NB4 (cell line): ENCODE results near the gene TMEM184B.
"Not testable (repeated sequence)": the region's sequence is repeated elsewhere in the genome, so short reads cannot be mapped to it uniquely, and the experiment has no call there.

ENCODE experiments used
- DNase-seq: peaks from one replicate; pipeline ENCODE4 v3.0.0; 2010; ENCODE audit warnings: low read depth
- H3K4me3 ChIP-seq: one replicate; pipeline ENCODE4 v1.5.1; 2011; ENCODE audit warnings: mild to moderate bottlenecking, low read depth, low read length, moderate library complexity
- MYC ChIP-seq: IDR thresholded peaks from 2 replicates; pipeline ENCODE4 v1.6.1; 2011; ENCODE audit warnings: low read depth, low read length
- POLR2A ChIP-seq: IDR thresholded peaks from 2 replicates; pipeline ENCODE4 v1.6.1; 2011; ENCODE audit warnings: mild to moderate bottlenecking; ENCODE audit not compliant: insufficient read length; ENCODE audit errors: extremely low read depth
- TF ChIP-seq, protein P1 (sequence below): IDR thresholded peaks from one replicate; pipeline ENCODE4 v1.5.1; 2012; ENCODE audit warnings: low read depth, low read length
- TF ChIP-seq, protein P2 (sequence below): IDR thresholded peaks from 2 replicates; pipeline ENCODE4 v1.6.1; 2011; ENCODE audit warnings: low read depth, low read length

TMEM184B gene

DNA sequence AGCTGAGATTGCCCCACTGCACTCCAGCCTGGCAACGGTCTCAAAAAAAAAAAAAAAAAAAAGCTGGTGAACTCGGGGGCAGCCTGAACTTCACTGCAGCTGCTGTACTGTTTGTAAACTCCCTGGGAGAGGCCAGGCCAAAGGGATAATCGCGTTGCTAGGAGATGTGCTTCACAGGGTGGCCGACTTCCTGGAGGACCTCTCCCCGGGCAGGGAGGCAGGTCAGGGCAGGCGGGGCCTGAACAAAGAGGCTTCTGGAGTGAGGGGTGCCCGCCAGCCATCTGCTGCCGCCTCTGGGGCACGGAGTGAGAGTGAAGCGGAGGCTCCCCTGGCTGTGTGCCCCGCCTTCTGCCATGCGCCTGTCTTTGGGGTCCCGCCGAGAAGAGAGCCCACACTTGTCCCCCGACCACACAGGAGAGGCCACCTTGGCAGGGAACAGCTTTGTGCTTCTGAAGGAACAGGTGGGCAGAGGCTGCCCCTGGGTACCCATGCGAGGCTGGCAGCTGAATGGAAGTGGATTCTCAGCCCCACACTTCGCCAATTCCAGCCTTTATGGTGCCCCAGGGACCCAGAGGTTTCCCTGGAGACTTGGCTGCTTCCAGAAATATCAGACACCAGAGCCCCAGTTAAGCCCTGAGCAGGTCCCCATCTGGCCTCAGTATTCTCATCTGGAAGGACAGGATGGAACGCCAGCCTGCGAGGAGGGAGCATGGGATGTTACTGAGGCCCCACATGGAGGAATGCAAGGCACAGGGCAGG lies 29.6 kb downstream of the TMEM184B start:
- TF ChIP-seq MYC = no peak
- TF ChIP-seq, protein P1, sequence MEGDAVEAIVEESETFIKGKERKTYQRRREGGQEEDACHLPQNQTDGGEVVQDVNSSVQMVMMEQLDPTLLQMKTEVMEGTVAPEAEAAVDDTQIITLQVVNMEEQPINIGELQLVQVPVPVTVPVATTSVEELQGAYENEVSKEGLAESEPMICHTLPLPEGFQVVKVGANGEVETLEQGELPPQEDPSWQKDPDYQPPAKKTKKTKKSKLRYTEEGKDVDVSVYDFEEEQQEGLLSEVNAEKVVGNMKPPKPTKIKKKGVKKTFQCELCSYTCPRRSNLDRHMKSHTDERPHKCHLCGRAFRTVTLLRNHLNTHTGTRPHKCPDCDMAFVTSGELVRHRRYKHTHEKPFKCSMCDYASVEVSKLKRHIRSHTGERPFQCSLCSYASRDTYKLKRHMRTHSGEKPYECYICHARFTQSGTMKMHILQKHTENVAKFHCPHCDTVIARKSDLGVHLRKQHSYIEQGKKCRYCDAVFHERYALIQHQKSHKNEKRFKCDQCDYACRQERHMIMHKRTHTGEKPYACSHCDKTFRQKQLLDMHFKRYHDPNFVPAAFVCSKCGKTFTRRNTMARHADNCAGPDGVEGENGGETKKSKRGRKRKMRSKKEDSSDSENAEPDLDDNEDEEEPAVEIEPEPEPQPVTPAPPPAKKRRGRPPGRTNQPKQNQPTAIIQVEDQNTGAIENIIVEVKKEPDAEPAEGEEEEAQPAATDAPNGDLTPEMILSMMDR = no peak
- TF ChIP-seq POLR2A = no peak
- TF ChIP-seq, protein P2, sequence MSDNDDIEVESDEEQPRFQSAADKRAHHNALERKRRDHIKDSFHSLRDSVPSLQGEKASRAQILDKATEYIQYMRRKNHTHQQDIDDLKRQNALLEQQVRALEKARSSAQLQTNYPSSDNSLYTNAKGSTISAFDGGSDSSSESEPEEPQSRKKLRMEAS = no peak
- DNase-seq = no peak
- H3K4me3 ChIP-seq = no peak overlapping the region

DNA sequence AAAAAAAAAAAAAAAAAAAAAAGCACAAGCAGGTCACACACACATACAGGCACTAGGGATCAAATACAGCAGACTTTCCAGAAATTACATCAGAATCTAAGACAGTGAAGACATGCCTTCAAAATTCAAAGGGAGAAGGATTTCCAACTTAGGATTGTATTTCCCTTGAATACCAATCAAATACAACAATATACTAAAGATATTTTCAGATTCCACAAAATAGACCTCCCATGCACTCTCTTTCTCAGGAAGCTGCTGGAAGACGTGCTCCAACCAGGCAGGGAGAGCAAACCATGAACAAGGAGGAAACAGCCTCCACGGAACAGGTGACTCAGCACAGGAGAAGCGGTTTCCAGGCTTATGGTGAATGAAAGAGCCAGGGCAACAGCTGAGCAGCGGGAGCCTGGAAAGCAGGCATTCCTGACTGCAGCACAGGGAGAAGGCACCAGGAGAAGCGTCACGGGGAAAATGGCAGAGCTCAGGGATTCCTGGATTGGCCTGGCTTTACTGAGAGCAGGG lies 32.0 kb downstream of the TMEM184B start:
- no peak for DNase-seq
- TF ChIP-seq, protein P1 = no peak
- no peak for TF ChIP-seq POLR2A
- TF ChIP-seq, protein P2 = no peak
- TF ChIP-seq MYC = no peak
- no peak overlapping the region for H3K4me3 ChIP-seq

DNA sequence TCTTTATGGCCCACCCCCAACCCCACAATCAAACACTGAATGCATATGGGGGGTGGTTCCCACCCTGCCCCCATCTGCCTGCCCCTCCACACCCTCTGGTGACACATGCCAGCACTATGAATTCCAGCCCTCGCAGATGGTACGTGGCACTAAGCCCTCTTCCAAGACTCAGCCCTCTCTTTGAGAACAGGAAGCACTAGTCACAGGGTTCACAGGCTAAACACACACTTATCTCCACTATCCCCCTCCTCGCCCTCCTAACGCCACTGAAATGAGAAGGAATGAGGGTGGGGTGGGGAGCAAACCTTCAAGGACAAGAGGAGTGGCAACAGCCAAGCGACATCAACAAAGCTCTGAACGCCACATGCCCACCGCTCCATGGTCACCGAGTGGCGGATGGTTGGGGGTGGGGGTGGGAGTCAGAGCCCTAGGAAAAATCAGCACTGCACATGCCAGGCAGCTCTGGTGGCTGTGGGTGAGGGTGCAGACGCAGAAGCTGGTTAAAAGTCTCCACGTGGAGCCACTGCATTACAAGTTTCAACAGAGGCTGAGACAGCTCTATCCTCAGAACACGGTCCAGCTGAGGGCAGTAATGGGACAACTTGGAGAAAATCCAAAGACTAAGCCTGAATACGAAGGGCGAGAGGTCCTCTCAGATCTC lies 33.6 kb downstream of the TMEM184B start:
- no peak overlapping the region for H3K4me3 ChIP-seq
- DNase-seq = no peak

DNA sequence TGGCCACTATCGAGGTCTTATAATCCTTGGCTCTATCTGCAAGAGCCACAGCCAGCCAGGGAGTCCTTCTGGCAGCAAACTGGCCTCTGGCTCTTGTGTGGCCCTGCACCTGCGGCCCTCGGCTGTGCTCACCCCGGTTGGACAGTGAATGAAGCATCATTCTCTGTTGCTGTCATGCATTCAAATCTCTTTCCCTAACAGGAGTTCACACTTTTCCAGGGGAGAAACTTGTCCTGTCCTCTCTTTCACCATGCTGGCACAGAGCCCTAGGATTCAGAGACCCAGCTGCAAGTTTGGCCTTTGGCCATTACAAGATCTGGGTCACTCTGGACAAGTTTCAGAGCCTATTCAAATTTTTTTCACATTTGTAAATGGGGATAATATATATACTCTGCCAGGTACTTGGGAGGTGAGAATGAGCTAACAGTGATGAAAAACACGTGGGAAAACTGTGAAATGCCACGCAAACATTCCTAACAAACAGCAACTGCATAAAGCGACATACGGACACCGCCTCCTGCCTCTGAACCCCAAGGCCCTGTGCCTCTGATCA lies 34.2 kb downstream of the TMEM184B start:
- DNase-seq = no peak
- no peak for TF ChIP-seq POLR2A
- no peak overlapping the region for H3K4me3 ChIP-seq

More for the DNA sequence above, 33.6 kb downstream of the TMEM184B start:
- TF ChIP-seq, protein P2 = no peak
- TF ChIP-seq, protein P1 = no peak
- no peak for TF ChIP-seq POLR2A
- TF ChIP-seq MYC = no peak

DNA sequence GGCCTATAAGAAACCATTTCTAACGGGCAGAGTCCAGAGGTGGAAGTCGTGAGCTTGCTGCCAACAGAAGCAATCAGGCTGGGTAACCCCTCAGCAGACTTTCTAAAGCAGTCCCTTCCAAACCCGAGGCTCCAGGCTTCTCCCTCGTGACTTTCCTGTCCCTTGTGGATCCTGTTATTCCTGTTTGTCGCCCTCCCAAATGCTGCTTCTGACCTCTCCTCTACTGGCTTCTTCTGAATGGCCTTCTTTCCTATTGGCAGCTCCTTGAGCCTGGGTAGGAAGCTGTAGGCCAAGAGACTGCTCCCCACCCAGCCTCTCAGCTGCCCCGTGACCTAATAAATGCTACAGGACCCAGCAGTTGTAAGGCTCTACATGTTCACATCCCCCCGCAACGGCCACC lies 36.0 kb downstream of the TMEM184B start:
- TF ChIP-seq, protein P2 = no peak
- TF ChIP-seq, protein P1 = no peak
- no peak for TF ChIP-seq MYC
- TF ChIP-seq POLR2A = no peak
- H3K4me3 ChIP-seq = no peak overlapping the region
- no peak for DNase-seq

DNA sequence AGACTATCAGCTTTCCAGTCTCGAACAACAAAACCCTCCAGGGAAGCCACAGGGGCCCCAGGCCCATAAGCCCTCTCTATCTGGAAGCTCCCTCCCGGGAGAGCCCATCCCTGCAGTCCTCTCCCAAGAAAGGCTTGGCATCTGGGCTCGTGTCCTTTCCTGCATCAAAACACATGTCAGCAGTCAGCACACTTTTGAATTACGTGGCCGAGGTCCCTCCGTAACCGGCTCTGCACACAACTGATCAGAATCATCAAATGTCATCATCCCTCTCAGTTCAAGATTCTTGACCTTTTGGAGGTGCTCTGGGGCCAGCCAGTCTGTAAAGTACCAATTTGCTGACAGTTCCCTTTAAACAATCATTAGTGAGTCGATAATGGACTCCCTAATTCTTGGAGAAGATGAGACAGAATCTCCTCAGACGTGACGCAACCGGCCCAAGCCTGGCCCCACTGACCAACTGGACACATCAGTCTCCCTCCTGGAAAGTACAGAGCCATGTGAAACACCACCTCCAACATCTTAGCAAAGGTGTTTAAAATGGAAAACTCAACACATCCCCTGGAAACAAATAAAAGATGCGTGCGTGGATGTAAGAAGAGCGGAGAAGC lies 37.5 kb downstream of the TMEM184B start:
- H3K4me3 ChIP-seq = no peak overlapping the region
- TF ChIP-seq MYC = no peak
- TF ChIP-seq, protein P2 = no peak
- TF ChIP-seq, protein P1 = no peak
- TF ChIP-seq POLR2A = no peak
- DNase-seq = no peak

DNA sequence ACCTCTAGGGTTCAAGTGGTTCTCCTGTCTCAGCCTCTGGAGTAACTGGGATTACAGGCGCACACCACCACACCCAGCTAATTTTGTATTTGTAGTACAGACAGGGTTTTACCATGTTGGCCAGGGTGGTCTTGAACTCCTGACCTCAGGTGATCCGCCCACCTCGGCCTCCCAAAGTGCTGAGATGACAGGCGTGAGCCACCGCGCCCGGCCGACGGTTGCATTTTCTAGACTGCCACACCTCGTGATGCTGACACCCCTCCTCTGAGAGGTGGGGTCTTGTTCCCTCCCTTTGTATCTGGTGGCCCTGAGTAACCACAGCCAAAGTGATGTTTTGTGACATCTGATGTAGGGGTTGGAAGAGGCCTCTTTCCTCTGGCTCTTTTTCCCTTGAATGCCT lies 39.0 kb downstream of the TMEM184B start:
- not testable (repeated sequence) for H3K4me3 ChIP-seq, DNase-seq
